Muscle layer of duodenum (tissue), 2 donors: ENCODE measurements around the gene TEAD4.

ENCODE experiments used
- H3K27ac ChIP-seq: one replicate; pipeline ENCODE4 v1.7.0; 2013; ENCODE audit warnings: mild to moderate bottlenecking, low read length
- H3K27me3 ChIP-seq: one replicate; pipeline ENCODE4 v1.7.0; 2013; ENCODE audit warnings: low read depth, mild to moderate bottlenecking, control low read depth, low read length
- H3K36me3 ChIP-seq, 2 donors: one replicate each; pipeline ENCODE4 v1.7.0; 2013; ENCODE audit warnings: low read length in 2 of 2, control low read depth in 1 of 2, mild to moderate bottlenecking in 1 of 2; ENCODE audit not compliant: insufficient read depth in 2 of 2, control insufficient read depth in 1 of 2
- H3K4me1 ChIP-seq, 2 donors: one replicate each; pipeline ENCODE4 v1.7.0; 2013; ENCODE audit warnings: low read length in 2 of 2, mild to moderate bottlenecking in 2 of 2, control low read depth in 1 of 2, moderate library complexity in 1 of 2; ENCODE audit not compliant: insufficient read depth in 2 of 2, control insufficient read depth in 1 of 2
- H3K4me3 ChIP-seq, 2 donors: one replicate each; pipeline ENCODE4 v1.7.0; 2013; ENCODE audit warnings: low read length in 2 of 2, low read depth in 1 of 2, mild to moderate bottlenecking in 1 of 2
- H3K9me3 ChIP-seq, 2 donors: one replicate each; pipeline ENCODE4 v1.7.0; 2013; ENCODE audit warnings: low read length in 2 of 2, control low read depth in 1 of 2, mild to moderate bottlenecking in 1 of 2; ENCODE audit not compliant: control insufficient read depth in 1 of 2
- donor health status: healthy.

Gene TEAD4

GRCh38 chr12:3086729-3087323, 127.6 kb downstream of the TEAD4 start:
- Histone ChIP-seq H3K27me3 (no peaks in the 10 kb centered on the region), H3K9me3 (no peaks in the 10 kb centered on the region), H3K4me3 (no peak overlapping the region), H3K36me3 (peaks cover 0 to 6% of the 10 kb centered on the region in 2 donors), H3K27ac (no peak overlapping the region), H3K4me1 (peaks cover 0 to 8% of the 10 kb centered on the region in 2 donors)

GRCh38 chr12:3087758-3088650, 128.8 kb downstream of the TEAD4 start:
- no peak overlapping the region for H3K4me3 ChIP-seq
- peaks cover 0 to 6% of the 10 kb centered on the region in 2 donors for H3K36me3 ChIP-seq
- H3K9me3 ChIP-seq, result no peaks in the 10 kb centered on the region
- H3K27ac ChIP-seq, result no peak overlapping the region
- peaks cover 0 to 8% of the 10 kb centered on the region in 2 donors for H3K4me1 ChIP-seq
- H3K27me3 ChIP-seq, result no peaks in the 10 kb centered on the region

GRCh38 chr12:3089588-3089987, 130.4 kb downstream of the TEAD4 start:
- H3K36me3 ChIP-seq, result peaks cover 0 to 6% of the 10 kb centered on the region in 2 donors
- no peak overlapping the region for H3K4me3 ChIP-seq
- H3K9me3 ChIP-seq, result no peaks in the 10 kb centered on the region
- H3K4me1 ChIP-seq, result peaks cover 0 to 3% of the 10 kb centered on the region in 2 donors
- H3K27me3 ChIP-seq, result no peaks in the 10 kb centered on the region
- H3K27ac ChIP-seq, result no peak overlapping the region
